GM15510 (cell line): Measurements from ENCODE around the gene DNASE2B.

Experiments used
- POLR2A ChIP-seq: IDR thresholded peaks from 3 replicates; pipeline ENCODE4 v1.6.1; 2011; ENCODE audit warnings: borderline replicate concordance; ENCODE audit not compliant: insufficient read length; ENCODE audit errors: extremely low read depth

The DNASE2B gene

GRCh38 chr1:84386716-84387479 is 11.4 kb upstream of the DNASE2B start:
- no peak for TF ChIP-seq POLR2A

DNA sequence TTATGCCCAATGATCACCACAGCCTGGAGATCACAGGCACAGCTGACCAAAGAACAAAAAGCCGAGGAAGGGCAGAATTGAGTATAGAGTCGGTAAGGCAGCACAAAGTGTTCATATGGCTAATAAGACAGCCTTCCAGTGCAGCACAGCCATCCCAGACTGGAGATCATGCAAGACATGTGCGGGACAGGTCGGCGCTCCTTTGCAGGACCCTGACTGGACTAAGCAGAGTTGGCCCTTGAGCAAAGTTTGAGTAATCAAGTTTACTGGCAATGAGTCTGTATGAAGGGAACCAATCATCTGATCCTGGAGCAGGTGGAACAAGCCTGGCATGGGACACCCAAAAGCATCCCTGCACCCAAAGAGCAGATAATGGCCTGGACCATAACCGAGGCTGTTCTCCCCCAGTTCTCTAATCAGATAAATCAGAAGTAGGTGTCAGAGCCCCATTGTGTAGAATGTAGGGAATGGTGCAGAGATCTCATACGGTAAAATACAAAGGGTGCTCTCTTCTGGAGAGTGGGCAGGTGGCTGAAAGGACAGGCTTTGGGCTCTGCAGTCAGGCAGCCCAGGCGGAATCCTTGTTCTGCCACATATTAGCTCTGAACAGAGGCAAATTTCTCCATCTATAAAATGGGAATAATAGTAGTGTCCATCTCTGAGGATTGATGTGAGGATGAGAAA is 10.7 kb upstream of the DNASE2B start:
- no peak for TF ChIP-seq POLR2A

GRCh38 chr1:84390226-84390625 is 8.1 kb upstream of the DNASE2B start:
- no peak for TF ChIP-seq POLR2A

GRCh38 chr1:84401156-84401555 is 2.9 kb downstream of the DNASE2B start:
- no peak for TF ChIP-seq POLR2A

DNA sequence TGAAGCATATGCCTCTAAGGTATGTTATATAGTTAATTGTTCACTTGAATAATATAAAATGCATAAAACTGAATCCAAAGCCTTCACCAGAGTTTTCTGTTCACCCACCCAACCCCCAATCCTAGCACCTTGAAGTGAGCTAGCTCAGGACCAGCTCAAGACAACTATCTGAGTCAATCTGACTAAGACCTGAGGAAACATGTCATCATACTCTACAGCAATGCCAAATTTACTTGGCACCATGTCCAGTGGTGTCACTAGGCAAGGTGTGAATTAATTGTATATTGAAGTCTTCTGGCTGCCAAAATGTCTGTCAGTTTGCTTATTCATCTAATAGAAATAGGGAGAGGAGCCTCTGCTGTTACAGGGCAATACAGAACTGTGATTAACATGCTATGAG is 3.8 kb downstream of the DNASE2B start:
- TF ChIP-seq POLR2A, result no peak

DNA sequence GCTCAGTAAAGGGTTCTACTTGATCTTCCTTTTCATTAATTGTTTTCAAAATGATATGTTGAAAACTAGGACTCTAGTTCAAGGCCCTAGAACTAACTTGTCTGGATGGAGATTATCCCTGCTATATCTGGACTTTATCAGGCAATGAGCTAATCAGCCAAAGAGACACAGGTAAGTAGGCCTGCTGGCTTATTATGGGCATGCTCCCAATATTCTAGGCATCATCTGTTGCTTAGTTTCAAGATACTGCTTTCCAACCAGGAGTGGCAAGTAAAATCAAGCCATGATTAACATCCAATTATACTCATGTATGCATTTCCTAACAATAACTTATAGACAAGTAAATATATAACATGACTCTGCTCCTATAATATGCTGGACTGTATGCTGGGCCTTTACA is 4.2 kb downstream of the DNASE2B start:
- TF ChIP-seq POLR2A, result no peak

DNA sequence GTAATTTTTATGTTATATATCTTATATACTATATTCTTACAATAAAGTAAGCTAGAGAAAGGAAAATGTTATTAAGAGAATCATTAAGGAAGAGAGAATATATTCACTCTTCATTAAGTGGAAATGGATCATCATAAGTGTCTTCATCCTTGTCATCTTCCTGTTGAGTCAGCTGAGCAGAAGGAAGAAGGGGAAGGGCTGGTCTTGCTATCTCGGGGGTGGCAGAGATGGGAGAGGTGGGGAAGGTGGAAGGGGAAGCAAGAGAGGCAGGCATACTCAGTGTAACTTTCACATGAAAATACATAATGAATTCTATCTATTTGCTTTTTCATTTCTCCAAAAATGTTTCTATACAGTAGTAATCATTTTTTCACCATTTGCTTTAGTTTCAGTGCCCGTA is 5.1 kb downstream of the DNASE2B start:
- no peak for TF ChIP-seq POLR2A

- TF ChIP-seq POLR2A, result no peak
These were observed 8.1 kb downstream of the DNASE2B start for GRCh38 chr1:84406346-84406861.

GRCh38 chr1:84407524-84407923 is 9.2 kb downstream of the DNASE2B start:
- no peak for TF ChIP-seq POLR2A

GRCh38 chr1:84407958-84408422 is 9.7 kb downstream of the DNASE2B start:
- no peak for TF ChIP-seq POLR2A

GRCh38 chr1:84409888-84410287 is 11.6 kb downstream of the DNASE2B start:
- TF ChIP-seq POLR2A, result no peak

- no peak for TF ChIP-seq POLR2A
These were observed 12.2 kb downstream of the DNASE2B start for GRCh38 chr1:84410328-84411095.

- TF ChIP-seq POLR2A, result no peak
These were observed 14.1 kb downstream of the DNASE2B start for GRCh38 chr1:84412316-84412942.

- no peak for TF ChIP-seq POLR2A
These were observed 17.1 kb downstream of the DNASE2B start for GRCh38 chr1:84415396-84415795.

- TF ChIP-seq POLR2A, result no peak
These were observed 24.6 kb downstream of the DNASE2B start for GRCh38 chr1:84422909-84423308.
